ENCODE measurements around the gene TAF1B.
A peak's percentile ranks its signal among the peaks of the same experiment; 100 is the strongest.

The TAF1B gene

DNA sequence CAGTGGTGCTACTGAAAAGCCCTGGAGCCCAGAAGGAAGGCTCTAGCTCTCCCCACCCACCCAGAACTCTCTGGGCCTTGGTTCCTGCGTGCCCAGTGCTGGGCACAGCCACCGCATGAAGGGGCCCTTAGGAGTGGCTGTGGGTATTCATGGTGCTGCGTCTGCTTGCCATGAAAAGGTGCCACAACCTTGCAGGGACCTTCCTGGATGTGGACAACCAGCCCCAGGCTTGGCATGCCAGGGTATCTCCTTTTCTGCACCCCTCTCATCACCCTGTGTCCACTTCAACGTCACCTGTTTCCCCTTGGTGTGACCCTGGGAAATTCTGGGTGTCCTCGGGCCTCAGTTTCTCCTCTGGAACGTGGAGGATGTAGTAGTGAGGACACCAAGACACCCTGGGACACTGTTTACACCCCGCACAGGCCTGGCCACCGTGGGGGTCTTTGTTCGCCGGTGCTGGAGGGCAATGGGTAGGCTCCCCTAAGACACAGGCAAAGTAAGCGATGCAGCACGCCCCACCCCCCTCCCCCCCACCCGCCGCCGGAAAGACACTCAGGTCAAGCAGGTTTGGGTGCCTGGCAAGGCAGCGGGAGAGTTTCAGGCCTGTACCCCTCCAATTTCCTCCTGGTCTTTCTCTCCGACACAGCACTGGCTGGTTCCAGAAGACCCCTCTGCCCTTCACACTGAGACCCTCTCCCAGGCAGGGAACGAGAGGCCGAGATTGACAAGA, 34.8 kb upstream of the TAF1B start:
- DNase-seq = no peak

DNA sequence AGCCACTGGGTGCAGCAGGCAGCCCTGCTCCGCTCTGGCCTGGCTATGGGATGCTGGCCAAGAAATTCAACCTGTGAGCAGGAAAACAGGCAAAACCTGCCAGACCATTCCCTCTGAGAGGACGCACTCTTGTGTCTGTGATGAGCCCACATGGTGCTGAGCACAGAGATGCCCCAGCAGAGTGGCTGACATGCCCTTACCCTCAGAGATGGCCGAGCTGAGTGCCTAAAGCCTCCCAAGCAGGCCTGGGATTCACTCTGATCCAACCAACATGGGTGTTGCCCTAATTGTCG, 34.3 kb upstream of the TAF1B start:
- DNase-seq = no peak

DNA sequence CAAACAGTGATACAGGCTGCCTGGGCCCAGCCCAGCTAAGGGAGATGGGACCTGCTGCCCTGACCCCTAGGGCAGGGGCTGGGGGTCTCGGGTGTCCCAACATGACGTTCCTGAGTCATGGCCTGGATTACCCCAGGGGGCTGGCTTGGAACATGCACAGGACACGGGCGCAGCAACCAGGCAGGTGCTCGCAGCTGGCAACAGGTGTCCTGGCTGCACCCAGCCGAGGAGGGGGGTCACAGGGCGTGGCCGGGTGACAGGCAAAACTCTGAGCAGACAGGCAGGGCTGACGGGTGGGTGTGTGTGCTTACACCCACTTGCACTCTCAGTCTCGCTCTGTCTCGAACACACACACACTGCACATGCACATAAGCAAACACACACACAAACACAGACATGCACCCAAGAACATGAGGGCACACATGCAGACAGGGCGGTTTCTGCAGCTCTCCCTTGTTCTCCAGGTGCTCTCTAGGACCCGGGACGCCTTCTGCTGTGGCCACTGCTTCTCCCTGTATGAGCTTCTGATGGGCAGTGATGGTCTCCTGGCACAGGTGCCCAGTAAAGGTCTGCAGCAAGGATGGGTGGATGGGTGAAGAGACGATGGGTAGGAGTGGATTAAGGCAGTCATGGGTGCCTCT, 33.7 kb upstream of the TAF1B start:
- DNase-seq = no peak

DNA sequence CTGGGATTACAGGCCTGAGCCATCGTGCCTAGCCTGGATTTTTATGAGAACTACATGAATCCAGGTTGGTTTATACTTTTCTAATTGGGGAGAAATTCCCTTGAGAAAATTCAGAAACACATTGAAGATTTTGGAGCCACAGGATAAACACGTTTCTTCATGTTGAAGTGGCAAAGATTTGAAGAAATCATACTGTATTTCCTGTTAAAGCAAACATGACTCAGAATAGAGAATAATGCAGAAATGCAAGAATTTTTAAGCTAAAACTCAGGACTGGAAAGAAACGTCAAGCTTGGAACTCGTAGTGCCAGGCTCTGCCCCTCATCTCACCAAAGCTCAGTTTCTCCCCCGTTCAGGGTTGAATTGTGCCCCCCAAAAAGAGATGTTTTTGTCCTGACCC, 32.1 kb upstream of the TAF1B start:
- no peak for DNase-seq

DNA sequence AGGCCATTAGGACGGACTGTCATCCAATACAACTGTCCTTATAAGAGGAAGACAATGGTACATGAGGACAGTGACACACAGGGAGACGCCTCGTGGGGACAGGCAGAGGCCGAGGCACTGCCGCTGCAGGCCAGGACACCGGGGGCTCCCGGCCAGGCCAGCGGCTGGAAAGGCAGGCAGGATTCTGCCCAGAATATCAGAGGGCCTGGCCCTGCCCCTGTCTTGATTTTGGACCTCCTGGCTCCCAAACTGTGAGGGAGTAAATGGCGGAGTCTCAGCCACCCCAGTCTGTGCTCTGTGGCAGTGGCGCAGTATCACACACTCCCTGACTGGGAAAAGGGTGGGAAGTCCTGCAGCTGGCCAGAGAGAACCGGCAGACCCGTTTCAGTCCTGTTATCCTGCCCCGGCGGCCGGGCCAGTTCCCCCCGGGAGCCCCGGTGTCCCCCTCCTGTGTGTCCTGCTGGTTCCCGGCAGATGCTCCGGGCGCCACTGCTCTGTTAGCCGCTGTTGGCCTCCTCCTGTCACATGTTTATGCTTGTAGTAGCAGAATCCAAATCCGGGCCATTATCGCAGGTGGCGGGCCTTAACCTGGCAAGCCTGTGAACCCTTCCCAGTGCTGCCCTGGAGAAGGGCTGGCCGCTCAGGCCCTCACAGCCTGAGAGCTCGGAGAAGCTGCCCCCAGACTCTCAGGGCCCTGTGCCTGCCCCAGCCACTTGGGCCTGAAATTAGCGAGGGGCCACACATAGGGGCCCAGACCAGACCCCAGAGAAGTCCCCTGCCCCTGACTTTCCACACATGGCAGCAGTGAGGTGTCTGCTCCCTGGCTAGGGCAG, 31.4 kb upstream of the TAF1B start:
- DNase-seq = no peak

DNA sequence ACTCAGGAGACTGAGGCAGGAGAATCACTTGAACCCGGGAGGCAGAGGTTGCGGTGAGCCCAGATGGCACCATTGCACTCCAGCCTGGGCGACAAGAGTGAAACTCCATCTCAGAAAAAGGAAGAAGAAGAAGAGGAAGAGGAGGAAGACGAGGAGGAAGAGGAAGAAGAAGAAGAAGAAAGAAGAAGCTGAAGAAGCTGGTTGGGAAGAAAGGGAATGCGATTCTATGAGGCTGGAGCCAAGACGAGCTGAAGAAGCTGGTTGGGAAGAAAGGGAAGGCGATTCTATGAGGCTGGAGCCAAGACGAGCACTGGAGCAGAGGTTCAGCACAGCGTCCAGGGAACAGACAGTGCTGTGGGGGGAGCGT, 30.3 kb upstream of the TAF1B start:
- DNase-seq = no peak

DNA sequence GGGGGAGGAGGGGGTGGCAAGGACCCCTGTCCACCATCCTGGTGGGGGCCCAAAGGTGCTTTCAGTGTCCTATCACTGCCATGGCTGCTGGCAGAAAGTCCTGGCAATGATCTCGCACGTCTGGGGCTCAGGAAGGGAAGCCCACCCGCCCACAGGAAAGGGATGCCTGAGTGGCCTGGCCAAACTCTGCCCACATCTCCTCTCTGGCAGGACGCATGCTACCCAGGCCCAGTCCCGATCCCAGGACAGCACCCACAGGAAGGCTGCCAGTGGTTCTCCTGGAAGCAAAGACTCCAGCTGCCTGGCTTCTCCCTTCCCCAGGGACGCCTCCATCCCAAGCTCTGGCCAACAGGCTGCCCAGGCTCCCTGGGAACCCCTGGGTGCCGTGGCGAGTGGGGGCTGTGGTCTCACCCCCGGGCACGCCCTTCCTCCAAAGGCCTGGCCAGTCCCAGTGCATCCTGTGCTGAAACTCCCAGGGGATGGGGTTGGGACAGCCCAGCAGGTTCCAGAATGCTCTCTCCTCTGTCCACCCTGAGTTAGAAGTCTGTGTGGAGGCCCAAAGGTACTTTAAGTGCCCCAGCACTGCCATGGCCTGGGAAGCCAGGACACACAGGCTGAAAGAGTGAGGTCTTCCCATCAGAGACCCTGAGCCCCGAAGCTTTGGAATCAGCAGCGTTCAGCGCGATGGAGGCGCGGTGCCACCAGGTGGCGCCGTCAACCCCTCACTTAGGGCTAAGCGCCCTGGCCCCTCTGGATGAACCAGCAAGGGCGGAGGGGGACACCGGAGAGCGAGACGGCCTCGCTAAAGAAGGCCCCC, 29.8 kb upstream of the TAF1B start:
- peak; percentile 42 to 57 for DNase-seq

DNA sequence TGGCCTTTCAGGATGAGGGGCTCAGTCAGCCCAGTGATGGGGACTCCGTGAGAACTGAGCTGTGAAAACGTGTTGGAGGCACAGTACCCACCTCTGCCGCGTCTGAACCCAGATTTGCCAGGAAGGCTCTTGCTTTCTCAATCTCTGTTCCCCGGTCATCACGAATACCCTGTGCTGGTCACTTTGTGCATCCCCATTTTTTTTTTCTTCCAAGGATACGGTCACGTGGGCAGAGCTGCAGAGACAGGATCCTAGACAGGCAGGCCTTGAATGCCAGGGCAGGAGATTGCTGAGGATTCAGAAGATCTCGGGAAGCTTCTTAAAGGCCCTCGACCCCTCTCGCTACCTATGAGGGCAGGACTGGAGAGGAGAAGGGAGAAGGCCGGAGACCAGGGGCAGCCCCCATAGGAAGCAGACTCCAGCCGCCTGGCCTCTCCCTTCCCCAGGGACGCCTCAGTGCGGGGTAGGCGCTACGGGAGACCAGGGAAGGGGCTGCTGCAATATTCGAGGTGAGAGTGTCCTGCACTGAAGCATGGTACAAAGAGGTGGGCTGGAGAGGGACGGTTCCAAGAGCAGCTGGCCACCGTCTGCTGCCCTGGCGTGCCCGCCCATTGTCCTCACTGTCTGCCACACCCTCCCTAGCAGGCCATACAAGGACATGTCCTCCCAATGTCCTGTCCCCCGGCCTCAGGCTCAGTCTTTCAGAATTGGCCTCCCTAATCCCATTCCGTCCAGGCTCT, 29.0 kb upstream of the TAF1B start:
- DNase-seq = no peak

DNA sequence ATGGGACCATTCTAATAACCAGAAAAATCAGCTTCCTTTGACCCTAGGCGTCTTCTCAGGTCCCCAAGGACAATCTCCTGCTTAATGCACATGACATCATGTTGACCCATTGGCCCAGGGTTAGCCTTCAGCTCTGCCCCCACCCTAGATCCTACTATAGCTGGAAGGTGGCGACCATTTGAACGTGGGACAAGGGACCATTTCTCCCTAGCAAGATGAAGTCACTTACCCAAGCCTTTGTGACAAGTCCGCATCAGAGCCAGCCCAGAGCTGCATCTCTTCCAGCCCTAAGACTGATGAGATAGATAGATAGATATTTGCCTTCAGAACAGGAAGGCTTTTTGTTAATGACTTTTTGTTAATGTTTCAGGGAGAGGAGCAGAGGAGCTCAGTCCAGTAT, 28.2 kb upstream of the TAF1B start:
- no peak for DNase-seq

DNA sequence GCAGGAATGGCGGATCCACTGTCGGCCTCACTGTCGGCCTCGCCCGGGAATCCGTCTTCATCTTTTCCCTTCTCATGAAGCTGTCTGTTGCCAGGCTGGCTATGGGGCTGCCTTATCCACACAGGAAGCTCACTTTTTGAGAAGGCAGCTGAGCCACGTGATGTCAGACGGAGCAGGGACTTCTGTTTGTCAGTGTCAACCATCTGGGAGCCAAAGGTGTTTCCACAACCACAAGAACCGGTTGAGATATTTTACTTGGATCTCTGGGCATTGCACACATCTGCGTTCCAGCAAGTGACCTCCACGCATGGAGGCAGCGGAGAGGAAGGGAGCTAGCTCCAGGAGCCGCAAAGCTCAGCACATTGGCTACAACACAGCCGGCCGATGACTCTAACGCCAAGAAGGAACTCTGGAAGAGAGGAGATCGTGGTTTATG, 27.4 kb upstream of the TAF1B start:
- no peak for DNase-seq

DNA sequence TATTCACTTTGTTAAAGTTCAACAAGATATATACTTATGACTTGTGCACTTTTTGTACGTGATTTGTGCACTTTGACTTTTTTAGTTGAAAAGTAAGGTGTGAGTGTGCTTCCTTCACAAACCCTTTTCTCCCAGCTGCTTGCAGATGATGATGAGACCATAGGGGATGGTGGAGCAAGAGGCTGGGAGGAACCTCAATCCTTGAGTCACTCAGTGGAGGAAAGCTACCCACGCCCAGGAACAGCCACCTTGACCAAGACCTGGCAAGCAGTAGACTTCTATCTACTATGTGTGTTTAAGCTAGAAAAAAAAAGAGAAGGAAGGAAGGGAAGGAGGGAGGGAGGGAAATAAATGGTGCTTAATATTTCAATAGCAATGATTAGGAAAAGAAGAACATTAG, 25.2 kb upstream of the TAF1B start:
- DNase-seq = no peak

DNA sequence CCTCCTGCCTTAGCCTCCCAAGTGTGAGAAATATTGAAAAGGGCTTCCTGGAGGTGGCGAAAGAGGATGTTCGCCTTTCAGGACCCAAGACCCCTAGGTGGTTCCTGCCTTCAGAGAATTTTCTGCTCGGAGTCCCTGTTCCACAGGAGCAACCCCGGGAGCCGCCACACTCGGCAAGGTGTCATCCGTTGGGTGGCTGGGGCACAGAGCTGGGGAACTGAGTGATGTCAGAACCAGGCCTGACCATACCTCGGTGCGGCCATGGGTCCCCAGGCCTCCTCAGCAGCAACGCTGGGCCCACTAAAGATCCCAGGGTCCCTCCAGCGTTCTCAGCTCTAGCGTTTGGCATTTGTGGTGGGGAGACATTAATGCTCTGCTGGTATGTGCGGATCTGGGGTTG, 23.7 kb upstream of the TAF1B start:
- DNase-seq = no peak

DNA sequence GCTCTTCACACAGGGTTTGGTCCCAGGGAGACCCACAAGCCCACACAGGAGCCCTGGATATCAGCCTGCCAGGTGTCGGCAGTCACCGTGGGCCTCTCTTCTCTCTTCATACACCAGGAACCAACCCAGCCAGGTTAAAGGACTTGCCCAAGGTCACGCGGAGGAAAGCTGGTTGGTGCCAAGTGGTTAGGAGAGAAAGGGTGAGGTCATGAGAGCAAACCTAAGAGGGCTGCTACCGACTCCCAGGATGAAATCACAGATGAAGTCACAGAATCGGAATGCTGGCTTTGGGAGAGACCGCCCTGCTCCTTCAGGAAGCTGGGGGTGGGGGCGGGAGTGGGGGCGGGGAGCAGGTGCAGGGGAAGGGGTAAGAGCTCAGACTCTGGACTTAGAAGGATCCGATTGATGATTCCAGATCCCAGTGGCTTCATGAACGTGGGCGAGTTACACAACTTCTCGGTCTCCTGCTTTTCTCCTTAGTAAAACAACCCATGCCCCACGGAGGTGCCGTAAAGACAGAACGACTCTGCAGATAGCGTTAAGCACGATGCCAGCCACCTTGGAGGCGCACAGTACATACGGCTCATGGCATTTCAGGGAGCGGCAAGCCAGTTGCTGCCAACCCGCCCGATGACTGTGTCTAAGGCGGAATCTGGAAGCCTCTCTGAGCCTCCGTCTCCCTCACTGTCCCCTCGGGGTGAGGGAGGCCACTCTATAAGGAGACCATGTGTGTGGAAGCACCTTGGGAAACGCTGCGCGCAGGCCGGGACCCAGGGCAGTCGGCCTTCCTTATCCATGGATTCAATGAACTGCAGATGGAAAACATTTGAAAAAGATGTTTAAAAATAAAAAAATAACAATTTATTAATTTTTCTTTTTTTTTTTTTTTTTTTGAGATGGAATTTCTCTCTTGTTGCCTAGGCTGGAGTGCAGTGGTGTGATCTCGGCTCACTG, 23.0 kb upstream of the TAF1B start:
- no peak for DNase-seq

DNA sequence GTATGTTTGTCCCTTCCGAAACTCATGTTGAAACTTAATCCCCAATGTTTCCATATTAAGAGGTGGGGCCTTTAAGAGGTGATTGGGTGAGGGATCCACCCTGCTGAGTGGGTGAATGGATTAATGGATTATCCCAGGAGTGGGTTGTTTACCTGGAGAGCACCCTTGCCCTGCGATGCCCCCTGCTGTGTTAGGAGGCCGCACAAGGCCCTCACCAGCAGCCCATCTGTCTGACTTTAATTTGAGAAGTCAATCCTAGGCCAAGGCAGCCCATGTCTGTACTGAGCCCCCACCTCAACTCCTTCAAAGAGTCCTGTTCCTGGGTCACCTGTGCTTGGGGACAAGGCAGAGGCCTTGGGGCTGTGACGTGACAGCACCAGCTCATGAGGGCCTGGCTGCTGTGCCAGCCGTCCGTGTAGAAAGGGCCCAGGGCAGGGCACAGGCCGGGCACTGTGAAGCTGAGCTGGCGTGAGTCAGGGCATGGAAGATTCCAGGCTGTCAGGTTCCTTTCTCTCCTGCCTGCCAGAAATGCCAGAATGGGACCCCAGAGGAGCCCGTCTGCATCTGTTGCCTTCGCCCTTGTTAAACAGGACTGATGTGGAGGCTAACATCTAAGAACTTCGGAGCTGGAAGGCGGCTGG, 21.3 kb upstream of the TAF1B start:
- no peak for DNase-seq

DNA sequence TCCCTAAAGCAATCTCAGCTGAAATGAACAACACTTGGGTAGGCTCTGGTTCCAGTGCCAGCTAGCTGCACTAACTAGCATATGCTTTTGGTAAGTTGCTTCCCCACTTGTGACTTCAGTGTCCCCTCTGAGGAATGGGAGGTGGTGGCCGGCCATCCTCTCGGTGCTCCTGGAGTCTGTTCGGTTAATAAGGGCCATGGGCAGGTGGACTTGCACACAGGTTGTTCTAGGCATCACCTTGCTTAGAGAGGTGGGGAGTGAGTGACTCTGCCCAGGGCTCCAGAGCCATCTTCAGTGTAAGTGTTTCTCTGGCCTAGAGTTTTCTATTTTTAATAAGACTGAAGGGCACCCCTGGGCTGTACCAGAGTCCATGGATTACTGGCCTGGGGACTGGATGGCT, 18.8 kb upstream of the TAF1B start:
- DNase-seq = no peak

DNA sequence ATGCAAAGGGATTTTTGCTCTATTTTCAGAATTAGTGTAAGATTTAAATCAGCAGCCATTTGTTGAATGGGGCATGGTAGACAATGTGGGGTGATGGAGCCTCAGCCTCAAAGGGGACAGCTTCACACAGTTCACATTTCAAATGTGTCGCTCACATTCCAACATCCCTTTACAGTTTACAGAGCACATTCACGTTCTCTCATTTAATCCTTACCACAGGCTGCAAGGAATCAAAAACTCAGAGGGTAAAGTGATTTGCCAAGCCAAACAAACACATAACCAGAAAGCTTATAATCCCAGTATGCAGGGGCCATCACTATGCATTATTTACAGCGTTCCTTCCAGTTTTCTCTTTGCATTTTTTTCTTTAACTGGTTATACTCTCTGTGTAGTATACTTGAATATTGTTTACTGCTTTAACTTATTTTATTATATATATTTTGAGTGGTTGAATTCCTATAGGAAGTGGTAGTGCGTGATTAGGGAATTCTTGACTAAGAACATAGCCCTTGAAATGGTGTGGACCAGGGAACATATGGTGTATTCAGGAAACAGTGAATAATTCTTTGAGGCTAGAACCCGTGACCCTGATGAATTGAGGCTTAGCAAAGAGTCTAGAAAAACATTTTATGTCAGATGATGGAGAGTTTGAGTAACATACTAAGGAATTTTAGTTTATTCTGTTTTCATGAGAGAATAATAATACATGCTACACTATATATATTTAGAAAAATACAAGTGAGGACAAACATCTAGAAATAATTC, 18.1 kb upstream of the TAF1B start:
- no peak for DNase-seq

DNA sequence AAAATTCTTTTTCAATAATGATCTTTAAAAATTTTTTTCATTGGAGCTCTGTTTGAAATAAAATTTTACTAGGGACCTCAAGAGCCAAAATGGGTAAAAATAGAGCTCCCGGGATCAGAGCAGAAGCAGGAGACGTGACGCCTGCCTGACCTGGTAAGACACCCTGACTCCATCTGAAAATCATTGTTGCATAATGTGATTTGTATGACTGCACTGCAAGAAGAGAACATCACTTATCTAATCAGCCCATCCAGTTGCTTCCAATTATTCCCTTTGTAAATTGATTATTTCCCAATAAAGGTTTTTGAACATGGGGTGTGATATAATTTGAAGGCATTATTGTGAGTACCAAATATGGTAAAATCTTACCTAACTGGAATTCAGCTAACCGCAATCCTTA, 17.1 kb upstream of the TAF1B start:
- no peak for DNase-seq

DNA sequence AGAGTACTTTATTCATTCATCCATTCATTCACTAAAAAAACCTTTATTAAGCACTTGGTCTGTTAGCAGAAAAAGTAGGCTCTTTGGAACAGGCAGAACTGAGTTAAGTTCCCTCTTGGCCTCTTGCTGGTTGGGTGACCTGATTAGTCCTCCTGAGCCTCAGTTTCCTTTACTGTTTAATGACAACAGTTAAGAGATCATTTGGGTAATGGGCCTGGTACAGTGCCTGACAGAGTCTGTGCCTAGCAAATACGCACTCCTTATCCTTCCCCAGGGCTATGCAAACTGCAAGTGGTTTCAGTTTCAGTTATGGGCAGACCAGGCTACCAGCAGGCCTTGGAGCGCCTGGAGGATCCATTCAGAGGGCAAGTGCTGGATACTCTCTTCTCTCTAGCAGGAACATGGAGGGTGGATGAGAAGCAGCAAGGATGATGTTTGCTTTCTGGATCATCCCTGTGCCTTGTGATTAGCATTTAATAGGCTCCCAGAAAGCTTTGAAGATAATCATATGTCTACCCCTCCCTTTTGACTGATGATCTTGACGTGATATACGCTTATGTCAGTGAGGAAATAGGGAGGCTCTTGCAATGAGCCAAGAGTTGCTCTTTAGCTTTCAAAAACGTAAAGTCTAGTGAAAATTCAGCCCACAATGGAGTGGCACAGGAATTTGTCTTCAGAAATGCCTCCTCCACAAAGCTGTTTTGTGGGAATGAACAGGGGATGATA, 12.4 kb upstream of the TAF1B start:
- DNase-seq = no peak

DNA sequence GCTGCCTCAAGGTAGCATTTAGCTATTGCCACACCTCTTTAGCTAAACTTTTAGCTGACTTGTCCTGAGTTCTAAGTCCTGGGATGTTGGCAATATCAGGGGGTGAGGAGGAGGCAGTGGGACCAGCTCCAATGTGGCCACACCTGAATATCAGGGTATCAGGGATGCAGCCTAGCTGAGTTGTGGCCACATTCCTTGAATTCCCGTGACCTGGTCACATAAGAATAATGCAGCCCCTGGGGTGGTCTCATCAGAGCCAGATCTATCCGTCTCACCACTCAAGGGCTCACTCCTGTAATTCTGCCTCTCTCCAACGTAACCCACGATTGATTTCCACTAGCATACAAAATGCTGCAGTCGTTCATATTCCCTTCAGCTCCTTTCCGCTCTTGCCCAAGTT, 11.6 kb upstream of the TAF1B start:
- no peak for DNase-seq

DNA sequence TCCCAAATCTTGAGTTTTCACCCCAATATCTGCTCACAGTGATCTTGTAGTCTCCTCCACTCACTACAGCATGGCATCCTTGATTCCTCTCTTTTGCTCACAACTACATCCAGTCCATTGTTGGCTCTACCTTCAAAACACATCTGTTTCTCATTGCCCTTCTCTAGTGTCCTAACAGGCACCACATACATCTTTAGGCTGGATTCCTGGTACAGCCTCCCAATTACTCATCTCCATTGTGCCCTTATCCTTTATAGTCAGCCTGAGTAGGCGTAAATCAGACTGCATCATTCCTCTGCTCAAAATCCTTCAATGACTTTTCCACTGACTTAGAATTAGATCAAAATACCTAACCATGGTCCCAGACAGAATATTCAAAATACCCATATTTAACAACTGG, 10.7 kb upstream of the TAF1B start:
- DNase-seq = no peak
